AG04450 (cell line): ENCODE data around the gene FOXS1. TPM values are rescaled to one million over a fixed set of nuclear protein-coding genes. Genes with fewer than 3 reads are reported as not detected.

Source experiments
- CTCF ChIA-PET: fragments of 300-600, 350-600 bp; formaldehyde crosslinking; extraction: SDS; loops from one replicate; lab custom pipeline; 2022; ENCODE audit warnings: antibody characterized with exemption, inconsistent platforms; lab: Charles Lee
- POLR2A ChIA-PET: fragments of 350-600 bp; formaldehyde crosslinking; extraction: SDS; loops from one replicate; lab custom pipeline; 2021; ENCODE audit warnings: antibody characterized with exemption, inconsistent platforms; lab: Yijun Ruan, JAX
- DNase-seq: peaks from one replicate; pipeline ENCODE4 v3.0.0-alpha.2; 2011; ENCODE audit warnings: low read depth, low spot score
- H3K27ac ChIP-seq: one replicate; pipeline ENCODE4 v1.5.1; 2012; ENCODE audit warnings: low read depth, low read length, control low read depth
- H3K27me3 ChIP-seq: one replicate; pipeline ENCODE4 v1.6.0; 2012; ENCODE audit warnings: low read length; ENCODE audit not compliant: control insufficient read depth, insufficient read depth
- H3K4me3 ChIP-seq: 2 replicates; pipeline ENCODE4 v1.5.1; 2011; ENCODE audit warnings: mild to moderate bottlenecking, low read depth, low read length, control low read depth
- H3K9me3 ChIP-seq: 2 replicates; pipeline ENCODE4 v1.5.1; 2012; ENCODE audit warnings: low read length; ENCODE audit not compliant: control insufficient read depth, insufficient read depth
- polyA plus RNA-seq: library from polyadenylated mRNA; depleted of rRNA; stranded (reverse); fragments of >200 nt; gene quantifications from 2 replicates; pipeline ENCODE4 v1.2.3, GENCODE V29; 2011; rRNA removed
- small RNA-seq: library from RNA; depleted of rRNA; stranded (forward); fragments of <200 nt; gene quantifications from one replicate; pipeline ENCODE3, GENCODE V24; 2012; ENCODE audit warnings: low read depth; ENCODE audit not compliant: insufficient read length
- TF ChIP-seq, protein P1 (sequence below): IDR thresholded peaks from 2 replicates; pipeline ENCODE4 v1.5.1; 2011; ENCODE audit warnings: low read depth, low read length, control low read depth, inconsistent platforms

FOXS1 gene
- polyA plus RNA-seq, 1 experiment = not detected

DNA sequence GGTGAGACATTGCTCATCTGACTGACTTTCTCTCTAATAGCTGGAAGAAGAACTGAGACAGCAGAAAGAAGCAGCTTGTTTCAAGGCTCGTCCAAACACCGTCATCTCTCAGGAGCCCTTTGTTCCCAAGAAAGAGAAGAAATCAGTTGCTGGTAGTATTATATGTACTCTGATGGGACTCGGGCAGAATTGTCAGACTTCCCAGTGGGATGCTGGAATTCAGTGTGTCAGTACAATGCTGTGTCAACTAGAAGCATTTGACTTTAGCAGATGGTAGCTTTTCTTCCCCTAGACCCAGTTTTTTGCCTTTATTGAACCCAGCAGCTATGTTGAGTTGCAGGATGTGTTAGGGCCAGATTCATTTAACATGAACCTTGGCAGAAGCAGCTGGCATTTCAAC, 48.0 kb downstream of the FOXS1 start:
- Histone ChIP-seq H3K27ac (no peak overlapping the region), H3K9me3 (no peaks in the 10 kb centered on the region), H3K4me3 (no peak overlapping the region), H3K27me3 (no peaks in the 10 kb centered on the region)
- TF ChIP-seq, protein P1, sequence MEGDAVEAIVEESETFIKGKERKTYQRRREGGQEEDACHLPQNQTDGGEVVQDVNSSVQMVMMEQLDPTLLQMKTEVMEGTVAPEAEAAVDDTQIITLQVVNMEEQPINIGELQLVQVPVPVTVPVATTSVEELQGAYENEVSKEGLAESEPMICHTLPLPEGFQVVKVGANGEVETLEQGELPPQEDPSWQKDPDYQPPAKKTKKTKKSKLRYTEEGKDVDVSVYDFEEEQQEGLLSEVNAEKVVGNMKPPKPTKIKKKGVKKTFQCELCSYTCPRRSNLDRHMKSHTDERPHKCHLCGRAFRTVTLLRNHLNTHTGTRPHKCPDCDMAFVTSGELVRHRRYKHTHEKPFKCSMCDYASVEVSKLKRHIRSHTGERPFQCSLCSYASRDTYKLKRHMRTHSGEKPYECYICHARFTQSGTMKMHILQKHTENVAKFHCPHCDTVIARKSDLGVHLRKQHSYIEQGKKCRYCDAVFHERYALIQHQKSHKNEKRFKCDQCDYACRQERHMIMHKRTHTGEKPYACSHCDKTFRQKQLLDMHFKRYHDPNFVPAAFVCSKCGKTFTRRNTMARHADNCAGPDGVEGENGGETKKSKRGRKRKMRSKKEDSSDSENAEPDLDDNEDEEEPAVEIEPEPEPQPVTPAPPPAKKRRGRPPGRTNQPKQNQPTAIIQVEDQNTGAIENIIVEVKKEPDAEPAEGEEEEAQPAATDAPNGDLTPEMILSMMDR = no peak
- DNase-seq = no peak
- ChIA-PET CTCF (no interaction called here), POLR2A (no interaction called here)

Small RNA genes within 50 kb of the gene (small RNA-seq; reads per million reads assigned to genes)
- not detected for gene AL160175.1

Other genes with a start within 250 kb of the FOXS1 start
- gene ID1, start 240.3 kb downstream of the FOXS1 start, polyA plus RNA-seq = 7.8 and 11.1 TPM in 2 replicates
- gene COX4I2, start 207.7 kb downstream of the FOXS1 start, polyA plus RNA-seq = not detected in 2 replicates
- 57.5 and 58.6 TPM in 2 replicates for gene BCL2L1, start 122.7 kb downstream of the FOXS1 start, polyA plus RNA-seq
- gene TPX2, start 106.3 kb downstream of the FOXS1 start, polyA plus RNA-seq = 19.8 and 24.4 TPM in 2 replicates
- not detected in 2 replicates for gene MYLK2, start 26.2 kb downstream of the FOXS1 start, polyA plus RNA-seq
- not detected in 2 replicates for gene DUSP15, start 24.9 kb upstream of the FOXS1 start, polyA plus RNA-seq
- gene TTLL9, start 25.0 kb upstream of the FOXS1 start, polyA plus RNA-seq = not detected in 2 replicates
- gene PDRG1, start 106.4 kb upstream of the FOXS1 start, polyA plus RNA-seq = 13.1 and 13.2 TPM in 2 replicates
- gene XKR7, start 122.5 kb upstream of the FOXS1 start, polyA plus RNA-seq = not detected in 2 replicates
- gene CCM2L, start 164.8 kb upstream of the FOXS1 start, polyA plus RNA-seq = not detected in 2 replicates
- not detected in 2 replicates for gene HCK, start 206.6 kb upstream of the FOXS1 start, polyA plus RNA-seq